HG03520 (cell line): ENCODE data around the gene ASXL3.

Source experiments
- ATAC-seq: cut with Tn5 transposase; IDR thresholded peaks from one replicate; pipeline ENCODE4 v1.9.1; 2021; ENCODE audit warnings: mild to moderate bottlenecking, moderate library complexity; ENCODE audit not compliant: unreplicated experiment

The ASXL3 gene

DNA sequence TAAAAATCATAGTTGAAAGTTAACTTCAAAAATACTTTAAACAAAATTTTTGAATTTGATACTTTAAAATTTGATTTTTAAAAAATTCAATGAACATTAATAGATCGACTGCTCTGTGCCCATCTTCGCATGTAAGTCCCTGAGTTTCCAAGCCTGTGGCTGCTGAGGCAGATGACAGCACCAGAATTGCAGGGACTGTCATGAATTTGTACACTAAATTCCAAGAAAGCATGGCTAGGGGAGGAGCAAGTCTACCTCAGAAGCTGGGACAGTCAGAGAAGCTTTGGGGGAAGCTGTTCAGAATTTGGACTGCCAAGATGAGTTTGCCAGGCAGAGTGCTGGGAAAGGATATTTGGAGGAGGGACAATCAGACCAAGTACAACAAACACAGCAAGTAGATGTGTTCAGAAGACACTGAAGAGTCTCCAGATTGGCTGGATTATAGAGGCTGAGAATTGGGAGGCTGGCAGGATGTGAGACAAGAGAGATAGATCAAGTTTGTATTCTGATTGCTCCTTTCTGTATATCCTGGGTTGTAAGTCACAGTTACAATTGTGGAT lies 79.0 kb downstream of the ASXL3 start:
- ATAC-seq: no peak

DNA sequence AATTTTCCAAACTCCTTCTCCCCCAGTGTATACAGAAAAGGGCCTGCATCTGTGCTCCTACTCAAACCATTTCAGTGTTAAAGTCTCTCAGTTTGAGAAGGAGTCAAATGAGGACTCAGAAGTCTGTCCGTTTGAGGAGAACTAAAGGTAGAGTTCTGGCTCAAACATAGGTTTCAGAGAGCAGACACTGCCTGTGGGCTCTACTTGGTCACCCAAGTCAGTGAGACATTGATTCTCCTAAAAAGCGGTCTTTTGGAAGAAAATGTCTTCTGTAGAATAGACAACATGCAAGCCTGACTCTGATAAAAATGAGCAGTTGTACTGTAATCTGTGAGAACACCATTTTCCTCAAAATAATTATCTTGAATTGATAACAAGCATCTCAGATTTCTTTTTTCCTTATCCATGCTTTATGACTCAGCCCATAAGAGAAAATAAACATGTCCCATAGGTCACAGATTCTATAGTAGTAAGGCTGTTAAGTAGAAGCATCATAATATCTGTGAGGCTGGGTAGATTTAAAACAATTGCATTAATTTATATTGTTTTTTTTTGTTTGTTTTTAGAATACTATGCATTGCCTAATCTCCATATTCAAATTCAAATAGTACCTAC lies 82.8 kb downstream of the ASXL3 start:
- no peak for ATAC-seq

DNA sequence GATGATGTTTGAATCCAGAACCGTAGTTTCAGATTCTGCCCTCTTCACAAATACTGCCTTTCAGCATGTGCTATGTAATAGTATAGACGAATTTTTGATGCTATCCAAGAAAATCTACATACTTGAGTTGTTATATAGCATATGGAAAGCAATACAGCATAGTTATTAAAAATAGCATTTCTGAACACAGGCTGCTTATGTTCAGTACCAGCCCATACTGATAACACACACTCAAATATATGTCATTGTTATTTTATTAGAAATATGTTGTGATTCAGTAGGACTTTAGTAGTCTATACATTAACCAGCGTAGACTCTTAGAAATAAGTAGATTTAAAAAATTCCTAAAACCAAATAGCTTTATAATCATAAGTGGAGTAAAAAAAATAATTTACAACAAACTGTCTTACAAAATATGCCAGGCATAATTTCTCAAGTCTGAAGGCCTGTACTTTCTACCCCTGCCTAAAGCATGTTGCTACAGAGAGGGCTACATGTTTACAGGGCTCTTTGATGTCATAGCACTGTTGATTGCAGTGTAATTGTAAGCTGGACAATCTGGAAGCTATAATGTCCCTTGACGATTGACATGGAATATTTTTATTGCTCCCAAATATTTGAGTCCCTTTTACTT lies 86.3 kb downstream of the ASXL3 start:
- no peak for ATAC-seq

DNA sequence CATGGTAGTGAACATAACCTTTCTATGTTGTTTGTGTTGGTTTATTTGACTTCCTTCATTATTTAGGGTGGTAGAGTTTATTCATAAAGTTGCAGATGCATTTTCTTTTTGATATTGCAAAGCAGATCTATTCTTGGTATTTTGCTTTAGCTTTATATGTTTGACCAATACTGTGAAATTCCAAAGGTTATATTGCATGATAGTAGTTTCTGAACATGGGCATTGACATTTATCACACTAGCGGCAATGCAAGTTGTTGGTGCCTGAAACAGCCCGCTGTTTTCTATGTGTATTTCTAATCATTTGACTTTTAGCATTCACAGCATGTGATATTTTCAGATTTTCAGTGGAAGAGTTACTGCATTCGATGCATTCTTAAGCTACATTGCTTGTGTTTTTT lies 87.2 kb downstream of the ASXL3 start:
- no peak for ATAC-seq

DNA sequence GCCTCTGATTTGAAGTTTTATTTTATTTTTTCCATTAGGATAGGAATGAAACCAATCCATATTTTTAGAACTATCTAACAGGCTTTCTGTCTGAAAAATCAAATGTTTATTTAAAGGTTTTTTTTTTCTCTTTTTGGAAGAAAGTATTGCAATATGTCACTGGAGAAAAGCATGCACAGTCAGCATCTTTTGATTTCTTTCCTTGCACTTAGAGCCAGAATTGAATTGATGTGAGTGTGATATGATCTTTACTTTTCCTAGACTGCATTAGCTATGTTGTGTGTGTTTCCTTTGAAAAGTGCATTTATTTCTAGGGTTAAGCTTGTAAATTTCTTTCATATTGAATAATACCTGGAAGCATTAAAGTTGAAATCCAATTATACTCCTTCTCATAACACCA lies 87.6 kb downstream of the ASXL3 start:
- no peak for ATAC-seq

DNA sequence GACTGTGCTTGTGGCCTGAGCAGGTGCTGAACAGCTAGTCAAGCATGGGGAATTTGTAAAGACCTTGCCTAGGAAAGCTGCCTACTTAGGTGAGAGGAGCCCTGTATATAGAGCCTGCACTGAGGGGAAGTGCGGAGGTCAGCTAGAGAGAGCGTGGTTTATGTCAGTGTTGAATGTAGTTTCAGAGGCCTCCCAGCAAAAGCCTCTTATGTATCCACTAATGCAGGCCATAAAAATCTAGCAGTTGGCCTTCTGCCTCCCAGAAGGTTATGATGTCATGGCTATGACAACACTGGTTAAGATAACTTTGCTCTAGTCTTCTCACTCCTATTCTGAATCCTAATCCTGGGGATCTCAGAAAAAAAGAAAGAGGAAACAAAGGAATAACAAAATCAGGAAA lies 88.9 kb downstream of the ASXL3 start:
- no peak for ATAC-seq

DNA sequence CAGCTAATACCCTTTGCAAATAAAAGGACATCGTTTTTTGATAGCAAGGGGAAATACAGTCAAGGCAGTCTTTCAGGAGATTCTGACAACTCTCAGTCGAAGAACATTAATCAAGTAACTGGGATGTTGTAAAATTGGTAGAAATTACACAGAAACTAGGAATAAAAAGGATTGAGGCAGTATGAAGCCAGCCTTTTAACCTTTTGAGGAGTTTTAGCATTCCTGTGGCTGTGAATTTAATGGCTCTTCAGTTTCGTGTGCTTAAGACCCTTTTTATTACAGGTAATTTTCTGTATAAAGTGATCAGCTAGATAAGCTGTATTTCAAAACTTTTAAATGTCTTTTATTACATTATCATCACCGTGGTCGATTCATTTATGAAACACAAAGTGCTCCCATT lies 91.6 kb downstream of the ASXL3 start:
- ATAC-seq: no peak

DNA sequence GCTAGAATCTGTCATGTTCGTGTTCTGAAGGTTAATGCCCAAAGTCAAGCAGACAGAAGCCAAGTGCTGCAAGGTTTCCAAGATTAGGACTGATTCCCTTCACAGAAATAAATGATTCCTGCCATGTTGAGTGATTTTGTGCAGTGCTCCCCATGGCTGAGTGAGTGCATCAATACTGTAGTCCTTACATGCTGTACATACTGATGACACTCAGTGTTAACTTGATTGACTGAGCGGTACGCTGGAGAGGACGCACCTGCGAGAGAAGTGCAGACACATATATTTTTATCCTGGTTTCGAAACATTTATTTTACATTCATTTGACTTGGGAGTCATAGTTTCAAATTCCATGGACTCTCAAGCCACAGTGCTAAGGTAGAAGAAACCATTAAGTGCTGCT lies 92.0 kb downstream of the ASXL3 start:
- ATAC-seq: no peak

DNA sequence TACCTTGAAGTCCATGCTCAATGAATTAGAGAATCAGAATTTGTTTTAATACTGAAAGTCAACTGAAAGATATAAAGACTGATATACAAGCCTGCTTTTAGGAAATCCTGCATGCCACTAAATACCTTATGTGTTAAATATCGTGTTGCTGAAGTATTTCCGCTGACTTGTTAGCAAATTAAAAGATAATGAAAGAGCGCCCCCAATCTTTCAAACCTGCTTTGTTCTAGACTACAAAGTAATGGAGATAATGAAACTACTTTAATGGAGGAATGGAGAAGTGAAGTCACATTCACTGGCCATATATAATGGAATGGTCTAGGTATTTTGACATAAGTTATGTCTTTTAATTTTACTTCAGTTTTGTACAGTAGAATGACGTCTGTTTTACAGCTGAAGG lies 95.7 kb downstream of the ASXL3 start:
- ATAC-seq: no peak

DNA sequence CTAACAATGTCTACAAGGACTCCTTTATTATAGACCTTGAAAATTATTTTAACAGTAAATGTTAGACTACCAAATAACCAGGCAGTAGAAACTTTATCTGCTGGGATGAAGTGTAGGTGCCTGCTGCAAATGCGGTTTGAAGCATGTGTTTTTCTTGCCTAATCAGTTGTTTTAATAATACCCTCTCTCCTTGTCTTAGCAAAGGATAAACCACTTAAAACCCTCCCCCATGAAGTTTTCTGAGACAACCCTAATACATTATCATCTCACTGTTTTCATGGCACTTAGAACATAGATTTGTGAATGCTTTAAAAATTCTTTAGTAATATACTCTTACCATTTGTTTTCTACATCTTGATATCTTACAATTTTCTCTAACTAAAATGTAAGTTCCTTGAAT lies 98.6 kb downstream of the ASXL3 start:
- ATAC-seq: no peak

DNA sequence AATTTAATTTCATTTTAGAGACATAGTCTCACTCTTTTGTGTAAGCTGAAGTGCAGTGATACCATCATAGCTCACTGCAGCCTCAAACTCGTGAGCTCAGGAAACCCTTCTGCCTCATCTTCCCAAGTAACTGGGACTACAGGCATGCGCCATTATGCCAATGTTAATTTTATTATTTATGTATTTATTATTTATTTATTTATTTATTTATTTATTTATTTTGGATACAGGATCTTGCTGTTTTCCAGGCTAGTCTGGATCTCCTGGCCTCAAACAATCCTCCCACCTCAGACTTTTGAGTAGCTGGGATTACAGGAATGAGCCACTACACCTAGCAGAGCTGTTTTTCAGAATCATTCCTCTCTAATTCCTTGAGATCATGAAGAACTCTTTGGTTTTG lies 99.9 kb downstream of the ASXL3 start:
- ATAC-seq: no peak

DNA sequence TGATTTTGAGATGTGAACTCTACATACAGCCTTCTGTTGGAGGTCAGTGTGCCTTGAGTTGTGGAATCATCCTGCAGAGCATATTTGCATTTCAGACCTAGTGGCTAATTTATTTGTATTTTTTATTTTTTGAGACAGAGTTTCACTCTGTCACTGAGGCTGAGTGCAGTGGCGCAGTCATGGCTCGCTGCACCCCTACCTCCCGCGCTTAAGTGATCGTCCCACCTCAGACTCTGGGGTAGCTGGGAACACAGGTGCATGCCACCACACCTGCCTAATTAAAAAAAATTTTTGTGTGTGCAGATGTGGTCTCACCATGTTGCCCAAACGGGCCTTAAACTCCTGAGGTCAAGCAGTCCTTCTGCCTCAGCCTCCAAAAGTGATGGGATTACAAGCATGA lies 104.4 kb downstream of the ASXL3 start:
- ATAC-seq: no peak

DNA sequence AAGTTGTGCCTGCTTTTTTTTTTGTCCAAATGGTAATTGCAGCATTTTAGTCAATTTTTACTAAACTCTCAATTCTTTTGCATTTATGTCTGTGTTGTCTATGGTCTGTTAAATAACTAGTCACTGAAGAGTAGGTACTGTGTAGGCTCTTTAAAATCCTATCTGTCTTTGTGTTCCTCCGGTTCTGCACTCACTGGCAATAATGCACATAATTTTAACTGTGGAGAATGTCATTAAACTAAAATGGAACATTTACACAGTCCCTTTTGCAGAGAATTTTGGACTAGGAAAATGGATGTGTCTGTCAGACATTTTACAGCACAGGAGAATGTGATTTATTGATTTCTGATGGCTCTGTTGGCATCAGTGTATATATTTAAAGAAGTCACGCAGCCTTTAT lies 116.6 kb downstream of the ASXL3 start:
- ATAC-seq: no peak

DNA sequence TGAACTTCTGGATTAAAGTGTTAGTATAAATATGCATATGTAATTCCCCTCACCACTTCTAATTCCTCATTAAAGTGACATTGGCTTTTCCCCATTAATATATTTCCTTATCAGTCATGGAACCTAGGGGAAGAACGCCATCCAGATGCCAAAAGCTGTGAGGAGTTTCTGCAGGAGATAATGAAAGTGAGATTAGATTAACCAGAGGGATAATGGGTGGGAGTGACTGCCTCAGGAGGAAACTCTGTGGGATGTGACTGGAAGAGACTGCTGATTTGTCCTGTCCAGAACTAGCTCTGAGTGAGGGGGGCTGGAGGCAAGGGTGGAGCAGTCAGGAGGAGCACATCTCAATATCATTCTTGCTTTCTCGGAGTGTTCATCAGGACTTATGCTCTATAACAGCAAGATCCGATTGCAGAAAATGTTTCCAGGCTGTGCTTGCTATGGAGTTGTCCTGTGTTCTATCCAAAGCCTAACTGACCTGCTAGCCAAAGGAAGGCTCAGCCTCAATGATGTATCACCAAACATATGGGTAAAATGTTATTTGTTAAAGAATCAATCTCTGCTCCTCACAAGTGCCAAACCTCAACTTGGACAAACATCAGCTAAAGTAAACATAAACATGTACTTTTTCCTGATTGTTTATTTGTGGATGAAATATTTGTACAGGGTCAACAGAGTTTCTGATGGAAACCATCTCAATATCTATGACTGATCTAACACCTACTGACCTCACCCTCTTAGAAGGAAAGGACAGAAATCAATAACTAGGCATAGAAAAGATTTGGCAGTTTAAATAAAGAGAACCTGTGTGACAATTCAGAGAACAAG lies 118.5 kb downstream of the ASXL3 start:
- no peak for ATAC-seq

DNA sequence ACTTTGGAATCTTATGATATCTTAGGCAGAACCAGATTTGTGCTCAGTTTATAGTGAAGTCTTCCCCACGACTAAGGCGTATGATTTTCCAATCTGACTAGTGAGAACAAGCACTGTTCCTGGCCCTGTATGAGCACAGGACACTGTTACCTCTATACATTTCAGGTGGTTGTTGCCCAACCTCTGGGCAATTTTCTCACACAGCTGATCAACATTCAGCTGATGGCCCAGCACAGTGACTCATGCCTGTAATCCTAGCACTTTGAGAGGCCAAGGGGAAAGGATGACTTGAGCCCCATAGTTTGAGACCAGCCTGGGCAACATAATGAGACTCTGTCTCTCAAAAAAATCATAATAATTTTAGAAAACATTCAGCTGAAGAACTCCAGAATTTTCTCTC lies 119.5 kb downstream of the ASXL3 start:
- ATAC-seq: no peak

DNA sequence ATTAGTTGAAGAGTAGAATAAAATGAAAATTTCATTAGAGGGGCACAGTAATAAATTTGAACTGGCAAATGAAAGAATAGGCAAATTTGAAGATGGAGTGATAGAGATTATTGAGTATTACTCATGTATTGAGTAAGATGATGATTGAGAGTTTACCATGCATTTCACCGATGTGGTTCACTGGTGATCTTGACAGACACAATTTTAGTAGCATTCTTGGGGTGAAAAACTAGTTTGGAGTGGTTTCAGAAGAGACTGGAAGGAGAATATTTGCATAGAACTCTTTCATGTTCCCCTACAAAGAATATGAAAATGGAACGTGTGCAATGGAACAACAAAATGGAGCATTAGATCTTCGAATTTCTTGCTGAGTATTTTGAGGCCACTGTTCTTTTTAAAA lies 121.4 kb downstream of the ASXL3 start:
- peak; percentile 42 for ATAC-seq

DNA sequence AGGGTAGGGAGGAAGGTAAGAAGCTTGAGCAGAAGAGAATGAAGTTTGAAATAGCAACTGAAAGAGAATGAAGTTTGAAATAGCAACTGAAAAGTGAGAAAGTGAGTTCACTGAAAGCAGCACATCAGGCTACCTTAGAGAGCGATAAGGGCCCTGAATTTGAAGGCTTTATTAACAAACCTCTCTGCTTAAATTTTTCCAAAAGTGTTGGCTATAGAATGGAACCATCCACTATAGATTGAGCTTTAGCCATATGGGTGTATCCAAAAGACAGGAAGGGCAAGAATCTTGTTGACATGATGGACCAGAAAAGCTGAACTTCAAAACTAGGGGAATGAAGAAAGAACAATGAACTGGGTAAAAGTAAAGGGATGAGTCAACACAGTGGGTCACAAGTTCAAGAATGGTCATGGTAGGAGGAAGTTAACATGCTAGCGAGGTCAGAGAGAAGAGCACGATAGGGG lies 122.5 kb downstream of the ASXL3 start:
- ATAC-seq: peak; percentile 89

DNA sequence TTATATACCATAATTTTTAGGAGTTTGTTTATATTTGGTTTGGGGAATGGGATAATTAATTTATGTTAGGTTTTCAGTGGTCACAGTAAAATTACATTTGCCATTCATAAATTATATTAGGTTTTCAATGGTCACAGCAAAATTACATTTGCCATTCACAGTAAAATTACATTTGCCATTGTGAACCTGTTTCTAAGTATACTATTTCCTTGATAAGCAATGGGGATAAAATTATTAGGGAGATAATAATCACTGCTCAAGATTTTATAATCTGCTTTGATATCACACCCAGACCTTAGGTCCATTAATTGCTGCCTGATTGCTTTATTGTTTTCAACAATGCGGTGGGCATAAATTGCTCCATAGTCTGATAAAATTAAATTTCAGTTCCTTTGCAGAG lies 124.6 kb downstream of the ASXL3 start:
- ATAC-seq: no peak

DNA sequence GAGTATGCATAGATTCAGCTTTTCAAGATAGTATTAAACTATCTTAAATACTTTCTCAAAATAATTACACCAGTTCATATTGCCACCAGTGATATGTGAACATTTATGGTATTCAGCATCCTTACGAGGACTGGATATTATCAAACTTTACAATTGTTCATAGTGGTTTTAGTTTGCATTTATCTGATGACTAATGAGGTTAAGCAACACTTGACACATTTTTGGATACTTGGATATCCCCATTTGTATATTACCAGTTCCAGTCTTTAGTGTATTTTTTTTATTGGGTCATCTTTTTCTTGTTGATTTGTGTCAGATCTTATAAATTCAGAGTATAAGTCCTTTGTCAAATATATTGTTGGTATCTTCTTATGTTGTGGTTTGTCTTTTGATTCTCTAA lies 128.4 kb downstream of the ASXL3 start:
- no peak for ATAC-seq

DNA sequence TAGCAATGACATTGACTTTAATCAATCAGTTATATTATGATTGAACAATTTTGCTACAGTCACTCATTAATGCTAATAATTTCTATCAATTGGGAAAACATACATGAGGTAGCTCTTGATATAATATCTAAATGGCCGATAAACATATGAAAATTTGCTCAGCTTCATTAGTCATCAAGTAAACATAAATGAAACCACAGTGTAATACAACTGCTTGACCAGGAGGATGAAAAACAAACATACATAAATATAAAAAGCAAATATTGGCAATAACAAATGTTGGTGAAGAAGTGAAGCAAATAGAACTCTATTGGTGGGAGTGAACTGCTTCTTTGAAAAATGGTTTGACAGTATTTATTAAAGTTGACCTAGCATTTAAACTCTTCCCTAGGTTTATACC lies 130.9 kb downstream of the ASXL3 start:
- no peak for ATAC-seq

DNA sequence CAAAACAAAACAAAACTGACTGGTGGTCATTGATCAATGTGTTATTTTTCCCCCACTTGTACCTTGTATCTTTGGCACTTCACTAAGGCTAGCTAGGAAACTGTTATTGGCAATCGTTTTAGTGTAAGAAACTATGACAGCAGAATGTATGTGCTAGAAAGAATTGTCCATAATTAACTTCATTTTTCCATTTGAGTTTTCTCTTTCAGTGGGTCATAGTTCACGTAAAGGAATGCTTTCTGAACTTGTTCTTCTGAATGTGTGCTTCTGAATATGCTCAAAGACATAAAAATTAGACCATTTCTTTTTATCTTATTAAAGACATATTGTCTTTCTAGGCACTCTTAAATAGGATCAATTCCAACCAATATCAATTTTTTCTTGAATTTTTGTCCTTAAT lies 132.2 kb downstream of the ASXL3 start:
- no peak for ATAC-seq

DNA sequence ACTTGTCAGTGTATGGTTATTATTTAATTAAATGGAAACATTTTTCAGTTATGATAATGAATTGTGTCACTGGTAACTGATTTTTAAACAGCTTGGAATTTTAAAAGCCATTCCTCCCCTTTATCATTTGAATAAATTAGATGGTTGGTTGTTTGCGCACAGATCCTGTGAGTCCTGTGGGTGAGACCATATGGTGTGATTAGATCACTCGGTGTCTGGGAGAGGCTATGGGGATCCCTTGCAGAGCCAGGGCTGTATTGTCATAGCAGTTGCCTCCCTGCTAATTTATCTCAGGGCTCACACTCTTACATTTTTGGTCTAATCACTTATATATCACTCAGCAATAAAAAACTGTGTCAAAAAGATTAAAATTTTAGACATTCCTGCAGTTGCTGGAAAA lies 133.5 kb downstream of the ASXL3 start:
- no peak for ATAC-seq
